ENCODE data around the gene PLA2G12B.

The PLA2G12B gene
- long read RNA-seq, result 0 reads

GRCh38 chr10:72954596-72955554 is at the start of gene PLA2G12B:
TSS of gene PLA2G12B (minus strand) at chr10:72954806. CDS start at chr10:72954685, 121 bp downstream.
- H3K27ac ChIP-seq (replicated peaks), result no peak within 1 kb of the TSS
- no peak within 1 kb of the TSS for H3K4me3 ChIP-seq (replicated peaks; ENCODE audit: insufficient read depth, low read length)
- no peak for DNase-seq (ENCODE audit: low read depth in 1 of 2, low spot score in 1 of 2)

GRCh38 chr10:73003822-73004221 is 49.2 kb upstream of the PLA2G12B start:
- no peak for DNase-seq (ENCODE audit: low read depth in 1 of 2, low spot score in 1 of 2)
- H3K4me3 ChIP-seq (replicated peaks; ENCODE audit: insufficient read depth, low read length), result no peak overlapping the region
- no peak overlapping the region for H3K27ac ChIP-seq (replicated peaks)
- no peaks in the 10 kb centered on the region for H3K27me3 ChIP-seq (ENCODE audit: insufficient read depth, poor library complexity, severe bottlenecking)
- TF ChIP-seq SPI1 (IDR thresholded peaks at IDR 0.05; ENCODE audit: borderline replicate concordance, low read depth), result no peak
- no peak for TF ChIP-seq GABPA (IDR thresholded peaks at IDR 0.05; ENCODE audit: low read depth)
- TF ChIP-seq POLR2AphosphoS5 (IDR thresholded peaks at IDR 0.05; ENCODE audit: low read depth), result no peak
- TF ChIP-seq REST (IDR thresholded peaks at IDR 0.05; ENCODE audit: insufficient replicate concordance, low read depth), result no peak
- TF ChIP-seq CTCF (IDR thresholded peaks at IDR 0.05; ENCODE audit: insufficient read depth, low read length), result no peak

More at GRCh38 chr10:72954596-72955554, at the start of gene PLA2G12B:
- TF ChIP-seq SPI1 (IDR thresholded peaks at IDR 0.05; ENCODE audit: borderline replicate concordance, low read depth) (no peak), CTCF (IDR thresholded peaks at IDR 0.05; ENCODE audit: insufficient read depth, low read length) (no peak), GABPA (IDR thresholded peaks at IDR 0.05; ENCODE audit: low read depth) (no peak), REST (IDR thresholded peaks at IDR 0.05; ENCODE audit: insufficient replicate concordance, low read depth) (no peak), POLR2AphosphoS5 (IDR thresholded peaks at IDR 0.05; ENCODE audit: low read depth) (no peak)
- no peaks in the 10 kb centered on the region for H3K27me3 ChIP-seq (ENCODE audit: insufficient read depth, poor library complexity, severe bottlenecking)

- Histone ChIP-seq H3K4me3 (replicated peaks; ENCODE audit: insufficient read depth, low read length) (no peak overlapping the region), H3K27me3 (ENCODE audit: insufficient read depth, poor library complexity, severe bottlenecking) (no peaks in the 10 kb centered on the region), H3K27ac (replicated peaks) (no peak overlapping the region)
- TF ChIP-seq GABPA (IDR thresholded peaks at IDR 0.05; ENCODE audit: low read depth), result no peak
- TF ChIP-seq SPI1 (IDR thresholded peaks at IDR 0.05; ENCODE audit: borderline replicate concordance, low read depth), result no peak
- TF ChIP-seq POLR2AphosphoS5 (IDR thresholded peaks at IDR 0.05; ENCODE audit: low read depth), result no peak
- TF ChIP-seq REST (IDR thresholded peaks at IDR 0.05; ENCODE audit: insufficient replicate concordance, low read depth), result no peak
- TF ChIP-seq CTCF (IDR thresholded peaks at IDR 0.05; ENCODE audit: insufficient read depth, low read length), result no peak
- no peak for DNase-seq (ENCODE audit: low read depth in 1 of 2, low spot score in 1 of 2)
These were observed 46.4 kb upstream of the PLA2G12B start for GRCh38 chr10:73000973-73001372.

Measured in HL-60 (cell line).